Adipocyte (in vitro differentiated cells): ENCODE data around the gene NOSIP.

Experiments
- DNase-seq: peaks from one replicate; pipeline ENCODE4 v3.0.0-alpha.2; 2015; ENCODE audit warnings: low read depth
- H3K27me3 ChIP-seq: replicated peaks from 2 replicates; pipeline ENCODE4 v1.7.0; 2013; ENCODE audit warnings: mild to moderate bottlenecking, low read length, moderate library complexity; ENCODE audit not compliant: control insufficient read depth, insufficient read depth
- H3K36me3 ChIP-seq: 2 replicates; pipeline ENCODE4 v1.7.0; 2013; ENCODE audit warnings: low read length, mild to moderate bottlenecking, moderate library complexity; ENCODE audit not compliant: control insufficient read depth, insufficient read depth, severe bottlenecking
- H3K4me1 ChIP-seq: 2 replicates; pipeline ENCODE4 v1.7.0; 2013; ENCODE audit warnings: mild to moderate bottlenecking, low read length, moderate library complexity; ENCODE audit not compliant: control insufficient read depth, insufficient read depth
- H3K4me3 ChIP-seq: 2 replicates; pipeline ENCODE4 v1.7.0; 2013; ENCODE audit warnings: mild to moderate bottlenecking, low read length, moderate library complexity
- H3K9ac ChIP-seq: 2 replicates; pipeline ENCODE4 v1.7.0; 2013; ENCODE audit warnings: mild to moderate bottlenecking, low read length, moderate library complexity
- H3K9me3 ChIP-seq: 2 replicates; pipeline ENCODE4 v1.7.0; 2013; ENCODE audit warnings: mild to moderate bottlenecking, low read length, moderate library complexity; ENCODE audit not compliant: control insufficient read depth

Gene NOSIP

DNA sequence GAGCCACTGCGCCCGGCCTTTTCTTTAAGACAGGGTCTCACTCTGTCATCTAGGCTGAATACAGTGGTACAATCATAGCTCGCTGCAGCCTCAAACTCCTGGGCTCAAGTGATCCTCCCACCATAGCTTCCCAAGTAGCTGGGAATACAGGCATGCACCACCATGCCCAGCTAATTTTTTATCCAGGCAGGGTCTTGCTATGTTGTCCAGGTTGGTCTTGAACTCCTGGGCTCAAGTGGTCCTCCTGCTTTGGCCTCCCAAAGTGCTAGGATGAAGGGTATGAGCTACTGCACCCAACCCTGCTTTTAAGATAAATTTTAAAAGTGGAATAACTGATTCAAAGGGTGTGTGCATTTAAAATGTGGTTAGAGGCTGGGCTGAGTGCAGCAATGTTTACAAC lies 14.1 kb downstream of the NOSIP start:
- peaks cover 18% of the 10 kb centered on the region for H3K4me1 ChIP-seq
- no peak overlapping the region for H3K4me3 ChIP-seq
- no peaks in the 10 kb centered on the region for H3K27me3 ChIP-seq
- no peaks in the 10 kb centered on the region for H3K36me3 ChIP-seq
- H3K9ac ChIP-seq: no peak overlapping the region
- no peak for DNase-seq
- H3K9me3 ChIP-seq: no peaks in the 10 kb centered on the region

DNA sequence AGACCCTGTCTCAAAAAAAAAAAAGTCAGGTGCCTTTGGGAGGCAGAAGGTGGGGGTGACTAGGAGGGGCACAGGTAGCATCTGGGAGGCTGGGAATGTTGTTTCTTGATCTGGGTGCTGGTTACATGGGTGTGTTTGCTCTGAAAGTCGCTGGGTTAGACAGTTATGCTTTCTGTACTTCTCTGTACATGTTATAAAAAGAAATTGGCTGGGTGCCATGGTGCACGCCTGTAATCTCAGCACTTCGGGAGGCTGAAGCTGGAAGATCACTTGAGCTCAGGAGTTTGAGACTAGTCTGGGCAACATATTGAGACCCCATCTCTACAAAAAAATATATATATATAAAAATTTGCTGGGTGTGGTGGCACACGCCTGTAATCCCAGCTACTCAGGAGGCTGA lies 15.1 kb downstream of the NOSIP start:
- H3K9me3 ChIP-seq: no peaks in the 10 kb centered on the region
- peaks cover 3% of the 10 kb centered on the region for H3K36me3 ChIP-seq
- H3K4me1 ChIP-seq: peaks cover 9% of the 10 kb centered on the region
- DNase-seq: no peak
- no peaks in the 10 kb centered on the region for H3K27me3 ChIP-seq
- H3K9ac ChIP-seq: no peak overlapping the region
- no peak overlapping the region for H3K4me3 ChIP-seq

DNA sequence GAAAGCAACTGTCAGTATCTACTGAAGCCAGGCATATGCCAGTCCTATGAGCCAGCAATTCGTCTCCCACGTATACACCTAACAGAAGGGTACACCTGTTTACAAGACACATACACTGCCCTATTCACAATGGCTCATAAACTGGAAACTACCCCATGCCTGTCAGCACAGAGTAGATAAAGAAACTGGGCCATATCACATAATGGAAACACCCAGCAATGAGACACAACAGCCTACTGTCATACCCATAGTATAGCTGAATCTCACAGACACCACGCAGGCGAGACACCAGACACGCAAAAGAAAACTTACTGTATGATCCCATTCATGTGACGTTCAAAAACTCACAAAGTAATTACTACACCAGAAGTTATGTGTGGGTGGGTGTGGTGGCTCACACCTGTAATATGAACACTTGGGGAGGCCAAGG lies 15.7 kb downstream of the NOSIP start:
- H3K9ac ChIP-seq: no peak overlapping the region
- no peaks in the 10 kb centered on the region for H3K9me3 ChIP-seq
- peaks cover 10% of the 10 kb centered on the region for H3K36me3 ChIP-seq
- DNase-seq: no peak
- peaks cover 9% of the 10 kb centered on the region for H3K4me1 ChIP-seq
- H3K4me3 ChIP-seq: no peak overlapping the region
- H3K27me3 ChIP-seq: no peaks in the 10 kb centered on the region

DNA sequence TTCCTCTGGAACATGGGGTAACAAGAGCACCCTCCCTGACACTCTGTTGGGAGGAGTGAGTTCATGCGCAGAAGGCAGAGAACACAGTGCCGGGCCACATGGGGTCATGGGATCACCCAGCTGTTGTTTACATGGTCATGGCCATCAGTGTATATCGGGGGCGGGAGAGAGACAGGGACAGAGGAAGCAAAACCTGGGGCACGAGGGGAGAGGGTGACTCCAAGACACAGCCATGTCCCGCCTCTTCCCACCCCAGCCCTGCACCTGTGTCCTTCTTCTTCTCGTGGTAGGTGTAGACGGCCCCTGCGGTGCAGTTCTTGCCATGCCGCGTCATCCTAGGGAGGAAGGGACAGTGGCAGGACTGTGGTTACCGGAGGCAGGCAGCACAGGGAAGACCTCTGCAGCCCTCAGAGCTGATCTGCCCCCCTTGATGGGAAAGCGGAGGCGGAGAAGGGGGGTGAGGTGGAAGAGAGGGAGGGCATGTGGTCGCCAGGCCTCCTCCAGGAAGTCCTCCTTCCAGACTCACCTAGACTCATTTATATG lies 19.9 kb downstream of the NOSIP start:
- Histone ChIP-seq H3K4me3 (no peak overlapping the region), H3K36me3 (peaks cover 45% of the 10 kb centered on the region), H3K9me3 (no peaks in the 10 kb centered on the region), H3K4me1 (peaks cover 2% of the 10 kb centered on the region), H3K27me3 (no peaks in the 10 kb centered on the region), H3K9ac (no peak overlapping the region)
- no peak for DNase-seq

DNA sequence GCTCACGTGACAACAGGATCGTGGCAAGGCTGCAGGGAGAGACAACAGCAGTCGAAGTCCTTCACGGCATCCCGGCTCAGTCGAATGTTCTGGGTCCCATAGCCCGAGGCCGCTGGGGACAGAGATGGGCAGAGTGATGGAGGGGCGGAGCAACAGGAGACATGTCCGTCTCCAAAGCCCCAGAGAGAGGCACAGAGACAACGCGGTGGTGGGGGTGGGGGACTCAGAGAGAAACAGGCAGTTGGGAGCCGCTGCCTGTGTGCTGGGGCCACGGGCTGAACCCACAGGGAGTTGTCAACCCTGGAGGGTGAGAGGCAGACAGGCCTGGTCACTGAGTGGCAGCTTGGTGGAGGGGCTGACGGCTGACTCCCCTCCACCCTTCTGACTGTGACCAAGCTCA lies 20.4 kb downstream of the NOSIP start:
- Histone ChIP-seq H3K9ac (no peak overlapping the region), H3K27me3 (no peaks in the 10 kb centered on the region), H3K4me1 (no peaks in the 10 kb centered on the region), H3K4me3 (no peak overlapping the region), H3K9me3 (no peaks in the 10 kb centered on the region), H3K36me3 (peaks cover 50% of the 10 kb centered on the region)
- DNase-seq: no peak

DNA sequence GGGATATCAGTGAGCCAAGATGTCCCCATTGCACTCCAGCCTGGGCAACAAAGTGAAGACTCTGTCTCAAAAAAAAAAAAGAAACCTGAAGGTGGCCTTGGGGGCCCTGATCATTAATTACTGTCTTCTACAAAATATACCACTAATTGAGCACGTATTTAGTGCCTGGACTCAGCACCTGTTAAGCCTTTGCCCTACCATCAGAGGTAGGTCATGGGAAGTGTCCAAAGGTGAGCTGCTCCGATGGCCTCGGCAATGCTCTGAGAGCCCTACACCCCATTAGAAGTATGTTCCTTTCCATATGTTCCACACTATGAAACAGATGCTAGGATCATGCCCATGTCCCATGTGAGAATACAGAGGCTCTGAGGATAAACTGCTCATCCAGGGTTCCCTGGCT lies 20.9 kb downstream of the NOSIP start:
- no peaks in the 10 kb centered on the region for H3K4me1 ChIP-seq
- no peak for DNase-seq
- peaks cover 55% of the 10 kb centered on the region for H3K36me3 ChIP-seq
- H3K9me3 ChIP-seq: no peaks in the 10 kb centered on the region
- no peak overlapping the region for H3K9ac ChIP-seq
- H3K27me3 ChIP-seq: no peaks in the 10 kb centered on the region
- no peak overlapping the region for H3K4me3 ChIP-seq

DNA sequence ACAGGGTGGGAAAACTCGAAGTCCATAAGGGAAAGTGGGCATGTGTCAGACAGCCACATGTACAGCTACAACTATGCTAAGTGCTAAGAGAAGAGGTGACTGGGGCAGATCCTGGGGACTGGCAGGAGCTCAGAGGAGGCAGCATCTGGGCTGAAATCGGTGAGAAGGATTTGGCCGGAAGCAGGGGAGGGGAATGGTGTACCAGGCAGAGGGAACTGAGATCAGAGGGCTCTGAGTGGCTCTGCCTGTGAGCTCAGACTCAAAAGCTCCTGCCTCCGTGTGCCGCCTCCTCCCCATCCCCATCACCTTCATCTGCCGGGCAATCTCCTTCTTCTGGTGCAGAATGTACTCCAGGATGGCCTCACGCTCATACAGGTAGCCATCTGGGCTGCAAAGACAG lies 21.8 kb downstream of the NOSIP start:
- Histone ChIP-seq H3K27me3 (no peaks in the 10 kb centered on the region), H3K9me3 (no peaks in the 10 kb centered on the region), H3K4me3 (no peak overlapping the region), H3K4me1 (peaks cover 5% of the 10 kb centered on the region), H3K9ac (no peak overlapping the region), H3K36me3 (peaks cover 55% of the 10 kb centered on the region)
- no peak for DNase-seq

DNA sequence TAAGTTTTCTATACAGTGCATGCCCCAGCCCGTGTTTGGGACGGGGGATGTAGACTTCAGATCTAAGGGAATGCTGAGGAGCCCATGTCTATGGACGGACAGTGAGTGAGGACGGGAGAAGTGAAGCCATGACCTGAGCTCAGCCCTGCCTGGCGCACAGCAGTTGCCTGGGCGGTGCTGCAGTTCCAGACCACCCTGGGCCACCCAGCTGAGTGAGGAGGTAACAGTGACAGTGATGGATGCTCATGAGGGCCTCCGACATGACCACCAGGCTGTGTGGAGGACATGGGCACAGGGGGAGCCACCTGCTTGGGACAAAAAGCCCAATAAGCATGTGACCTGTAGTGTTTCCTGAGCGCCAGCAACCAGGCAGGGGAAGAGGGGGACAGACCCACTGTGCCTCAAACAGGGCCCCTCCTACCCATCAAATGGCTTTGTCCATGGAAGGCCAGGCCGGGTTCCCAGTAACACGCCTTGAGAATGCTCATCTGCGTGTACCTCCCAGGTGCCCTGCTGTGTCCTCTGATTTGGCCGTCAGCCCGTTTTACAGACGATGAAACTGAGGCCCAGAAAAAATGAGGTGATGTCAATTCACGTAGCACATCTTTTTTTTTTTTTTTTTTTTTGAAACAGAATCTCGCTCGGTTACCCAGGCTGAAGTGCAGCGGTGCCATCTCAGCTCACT lies 22.6 kb downstream of the NOSIP start:
- Histone ChIP-seq H3K4me1 (peaks cover 6% of the 10 kb centered on the region), H3K9me3 (no peaks in the 10 kb centered on the region), H3K9ac (no peak overlapping the region), H3K27me3 (no peaks in the 10 kb centered on the region), H3K36me3 (peaks cover 55% of the 10 kb centered on the region), H3K4me3 (no peak overlapping the region)
- no peak for DNase-seq

DNA sequence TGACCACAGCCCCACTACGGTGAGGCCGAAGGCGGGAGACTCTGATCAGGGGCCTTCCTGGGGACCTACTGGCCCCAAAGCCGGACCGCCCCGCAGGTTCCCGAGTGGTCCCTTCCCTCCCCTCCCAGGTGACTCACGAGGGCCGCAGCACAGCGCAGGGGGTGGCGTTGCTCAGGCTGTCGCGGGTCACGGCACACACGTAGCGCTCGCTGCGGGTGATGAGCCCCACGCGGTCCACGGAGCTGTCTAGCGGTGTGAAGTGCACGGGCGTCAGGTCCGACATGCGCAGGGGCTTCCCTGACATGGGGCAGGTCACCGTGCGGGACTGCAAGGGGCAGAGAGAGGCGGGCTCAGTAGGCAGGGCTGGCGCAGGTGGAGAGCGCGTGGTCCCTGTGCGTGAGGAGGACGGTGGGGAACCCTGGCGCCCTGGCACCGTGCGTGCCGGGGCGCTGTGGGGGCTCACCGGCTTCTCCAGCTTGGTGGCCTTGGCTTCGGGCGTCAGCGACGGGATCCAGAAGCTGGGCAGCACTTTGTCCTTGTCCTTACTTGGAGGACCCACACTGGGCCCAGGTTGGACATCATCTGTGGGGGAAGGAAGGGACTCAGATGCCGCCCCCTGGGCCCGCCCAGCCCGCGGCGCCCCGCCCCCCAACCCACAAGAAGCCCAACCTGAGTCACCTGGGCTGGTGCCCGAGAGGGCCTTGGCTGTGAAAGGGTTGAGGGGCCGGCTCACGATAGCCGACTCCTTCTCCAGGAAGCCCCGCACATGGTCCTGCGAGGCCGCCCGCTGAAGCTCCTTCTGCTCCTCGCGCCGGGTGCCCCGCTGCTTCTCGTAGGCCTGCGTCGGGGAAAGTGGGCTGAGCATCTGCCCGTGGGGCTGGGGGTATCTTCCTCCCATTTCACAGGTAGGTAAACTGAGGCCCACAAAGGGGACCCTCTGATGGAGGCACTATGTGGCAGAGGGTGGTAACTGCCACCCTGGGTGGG lies 23.7 kb downstream of the NOSIP start:
- Histone ChIP-seq H3K4me3 (no peak overlapping the region), H3K9ac (no peak overlapping the region), H3K36me3 (peaks cover 58% of the 10 kb centered on the region), H3K27me3 (no peaks in the 10 kb centered on the region), H3K4me1 (peaks cover 6% of the 10 kb centered on the region), H3K9me3 (no peaks in the 10 kb centered on the region)
- DNase-seq: no peak

DNA sequence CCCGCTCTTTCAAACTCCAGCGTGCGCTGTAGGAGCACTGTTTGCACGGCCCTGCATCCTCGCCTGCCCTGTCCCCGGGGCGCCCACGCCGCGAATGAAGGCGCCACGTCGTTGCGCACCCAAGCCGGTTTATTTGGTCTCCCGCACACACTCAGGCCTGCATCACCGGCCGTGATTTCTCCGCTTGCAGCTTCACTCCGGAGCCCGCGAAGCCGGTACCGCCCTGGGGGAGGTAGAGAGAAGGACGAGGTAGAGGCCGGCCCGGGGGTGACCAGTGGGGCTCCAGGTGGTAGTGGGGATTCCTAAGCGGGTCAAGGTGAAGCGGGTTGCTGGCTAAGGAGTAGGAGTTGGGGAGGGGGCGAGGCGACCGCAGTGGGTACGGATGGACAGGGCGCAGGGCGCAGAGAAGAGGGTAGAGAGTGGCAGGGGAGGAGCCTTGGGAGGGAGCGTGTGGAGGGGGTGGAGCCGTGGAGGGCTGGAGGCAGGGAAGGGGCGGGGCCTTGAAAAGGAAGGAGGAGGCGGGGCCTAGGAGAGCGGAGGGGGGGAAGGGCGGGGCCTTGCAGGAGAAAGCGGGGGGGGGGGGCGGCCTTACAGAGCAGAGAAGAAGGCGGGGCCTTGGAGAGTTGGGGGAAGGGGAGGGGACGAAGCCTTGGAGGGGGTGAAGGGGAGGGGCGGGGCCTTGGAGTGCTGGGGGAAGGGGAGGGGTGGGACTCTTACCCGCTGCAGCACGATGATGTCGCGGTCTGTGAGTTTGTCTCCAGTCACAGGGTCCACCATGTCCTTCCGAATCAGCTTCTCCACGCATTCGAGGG lies 24.6 kb downstream of the NOSIP start:
- Histone ChIP-seq H3K4me1 (peaks cover 6% of the 10 kb centered on the region), H3K27me3 (no peaks in the 10 kb centered on the region), H3K4me3 (no peak overlapping the region), H3K9me3 (no peaks in the 10 kb centered on the region), H3K36me3 (peaks cover 58% of the 10 kb centered on the region), H3K9ac (no peak overlapping the region)
- peak; percentile 72 for DNase-seq
